ENCODE results near the gene TBC1D12.
"Not testable (repeated sequence)": the region's sequence is repeated elsewhere in the genome, so short reads cannot be mapped to it uniquely, and the experiment has no call there.

TBC1D12 gene
- 0.75 reads per million for total RNA-seq

- DNase-seq = no peak
Measured at GRCh38 chr10:94402204-94402842, at the start of gene TBC1D12. Gene TBC1D12 (plus strand): TSS chr10:94402541. CDS start chr10:94402614, 73 bp downstream.

- no peak for DNase-seq
Measured at GRCh38 chr10:94353336-94353735, 49.0 kb upstream of the TBC1D12 start.

DNA sequence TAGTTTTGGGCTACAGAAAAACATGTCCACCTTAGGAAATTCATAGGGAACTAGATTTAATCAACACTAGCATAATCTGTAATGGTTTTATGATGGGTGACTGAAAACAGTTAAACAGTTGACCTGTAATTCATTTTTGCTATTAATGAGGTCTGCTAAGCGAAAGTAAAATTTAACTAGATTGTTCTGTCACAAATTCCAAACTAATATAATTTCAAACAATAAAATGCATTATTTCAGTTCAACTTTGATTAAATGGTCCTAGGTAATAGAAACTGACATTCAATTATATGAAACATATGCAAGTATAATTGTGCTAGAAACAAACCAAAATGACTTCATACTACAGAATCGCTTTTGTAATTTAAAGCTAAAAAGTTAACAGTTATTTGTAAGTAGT, 46.5 kb upstream of the TBC1D12 start:
- no peak for DNase-seq

GRCh38 chr10:94357193-94357592, 45.1 kb upstream of the TBC1D12 start:
- no peak for DNase-seq

DNA sequence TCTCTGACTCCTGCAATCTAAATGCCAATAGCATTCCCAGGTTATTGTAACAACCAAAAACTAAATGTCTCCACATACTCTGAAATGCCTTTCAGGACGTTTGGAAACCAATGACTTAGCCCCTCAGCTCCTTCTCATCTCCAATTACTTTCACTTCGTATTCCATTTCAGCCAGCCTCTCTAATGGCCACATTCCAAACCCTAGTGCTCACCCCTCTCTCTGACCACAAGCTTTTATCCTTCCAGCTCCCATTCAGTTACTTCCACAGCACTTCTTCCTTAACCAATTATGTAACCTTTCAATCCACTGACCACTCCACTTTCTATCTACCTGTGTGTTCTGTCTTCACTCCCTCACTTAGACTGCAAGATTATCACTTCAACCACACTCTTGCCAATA, 43.9 kb upstream of the TBC1D12 start:
- DNase-seq = no peak

- DNase-seq = no peak
Measured at GRCh38 chr10:94361171-94361794, 41.1 kb upstream of the TBC1D12 start.

GRCh38 chr10:94362360-94363250, 39.7 kb upstream of the TBC1D12 start, which contains the start of gene NOC3L:
Gene NOC3L (minus strand): TSS chr10:94362939. CDS start chr10:94362838, 101 bp downstream.
- DNase-seq = peak; percentile 94

DNA sequence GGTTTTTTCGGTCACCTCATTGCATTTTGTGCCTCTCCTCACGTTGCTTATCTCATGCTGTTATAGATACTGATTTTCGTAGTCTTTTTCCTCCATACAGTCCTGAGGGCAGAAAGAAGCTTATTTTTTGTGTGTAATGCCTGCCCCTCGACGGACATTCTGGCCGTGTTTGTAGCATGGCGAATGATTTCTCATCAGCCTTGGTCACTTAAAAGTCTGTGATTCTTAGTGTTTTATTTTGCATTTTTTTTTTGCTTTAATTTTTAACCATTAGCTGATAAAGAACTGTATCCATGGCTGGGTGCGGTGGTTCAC, 39.1 kb upstream of the TBC1D12 start:
- no peak for DNase-seq

DNA sequence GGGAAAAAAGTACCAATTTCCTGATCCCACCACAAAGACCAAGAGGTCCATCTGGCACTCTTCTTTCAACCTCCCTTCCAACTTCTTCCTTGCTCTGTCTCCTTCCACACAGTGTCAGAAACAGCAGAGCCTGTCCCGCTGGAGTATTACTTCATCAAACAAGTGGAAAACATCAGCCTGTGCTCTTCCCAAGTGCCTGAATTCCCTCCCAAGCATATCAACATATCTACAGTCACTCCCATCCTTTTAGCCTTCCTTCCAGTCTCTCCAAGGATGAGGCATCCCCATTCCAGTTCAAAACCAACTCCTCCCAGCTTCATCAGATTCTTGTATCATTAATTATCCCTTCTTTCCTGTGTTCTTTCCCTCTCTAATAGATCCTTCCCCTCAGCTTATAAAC, 37.9 kb upstream of the TBC1D12 start:
- DNase-seq = no peak

DNA sequence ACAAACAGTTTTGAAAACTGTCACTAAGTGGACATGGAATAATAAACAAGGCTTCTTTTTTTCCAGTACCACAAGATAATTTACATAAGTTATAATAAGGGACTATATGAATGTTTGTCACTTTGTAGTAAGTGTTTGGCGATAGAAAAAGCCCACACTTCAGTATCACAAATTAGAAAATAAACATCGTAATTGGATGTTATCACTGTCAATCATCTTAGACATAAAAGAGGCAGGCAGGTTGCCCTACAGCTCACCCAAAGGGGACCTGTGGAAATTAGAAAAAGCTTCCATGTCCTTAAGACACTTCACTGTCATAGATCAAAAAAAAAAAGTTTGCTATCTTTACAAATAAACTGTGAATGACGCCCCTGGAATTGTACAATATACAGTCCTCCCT, 36.0 kb upstream of the TBC1D12 start:
- no peak for DNase-seq

DNA sequence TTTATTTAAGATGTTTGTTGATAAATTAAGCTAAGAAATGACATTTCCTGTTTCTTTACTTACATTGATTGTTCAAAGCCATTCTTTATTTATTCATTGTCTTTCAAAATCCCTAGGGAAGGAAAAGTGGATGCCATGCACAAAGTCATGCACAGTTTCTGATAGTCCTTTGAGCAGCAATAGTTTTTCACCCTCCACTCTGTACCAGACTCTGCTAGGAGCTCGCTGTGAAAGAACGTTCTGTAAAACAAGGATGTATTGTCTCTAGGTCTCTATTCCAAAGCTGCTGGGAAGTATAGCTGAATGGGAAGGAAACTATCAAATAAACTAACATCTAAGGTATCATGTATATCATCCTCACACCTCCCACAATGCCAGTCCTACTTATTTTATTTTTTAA, 31.8 kb upstream of the TBC1D12 start:
- no peak for DNase-seq

DNA sequence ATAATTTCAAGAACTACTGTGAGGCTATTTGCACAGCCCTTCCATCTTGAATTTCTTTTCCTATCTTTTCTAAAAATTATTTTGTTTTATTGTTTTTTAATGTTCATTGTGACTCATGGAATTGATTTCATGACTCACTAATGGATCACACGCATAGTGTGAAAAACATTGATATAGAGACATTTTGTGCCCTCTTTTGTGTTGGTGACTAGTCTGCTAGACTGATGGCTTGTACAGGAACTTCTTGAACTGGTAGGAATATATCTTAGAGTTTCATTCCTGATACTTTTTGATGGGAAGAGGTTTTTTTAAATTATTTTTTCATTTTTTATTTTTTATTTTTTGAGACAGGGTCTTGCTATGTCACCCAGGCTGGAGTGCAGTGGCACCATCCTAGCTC, 27.0 kb upstream of the TBC1D12 start:
- DNase-seq = no peak

- DNase-seq = no peak
Measured at GRCh38 chr10:94376865-94377264, 25.5 kb upstream of the TBC1D12 start.

DNA sequence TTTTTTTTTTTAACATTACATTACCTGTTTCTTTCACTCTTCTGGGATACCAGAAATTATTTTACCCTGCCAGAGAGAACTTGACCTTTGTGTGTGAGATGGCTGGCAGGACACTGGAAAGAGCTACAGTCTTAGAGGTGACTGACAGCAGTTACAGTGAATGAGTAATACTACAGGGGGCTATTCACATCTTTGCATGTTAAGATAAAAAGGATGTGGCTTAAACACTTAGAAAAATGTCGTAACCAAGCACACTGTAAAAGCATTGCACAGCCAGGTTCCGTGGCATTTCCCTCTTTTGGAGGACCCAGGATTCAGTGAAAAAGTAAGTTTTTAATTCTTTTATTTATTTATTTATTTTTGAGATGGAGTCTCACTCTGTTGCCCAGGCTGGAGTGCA, 18.8 kb upstream of the TBC1D12 start:
- no peak for DNase-seq

- not testable (repeated sequence) for DNase-seq
Measured at GRCh38 chr10:94385733-94386132, 16.6 kb upstream of the TBC1D12 start.

DNA sequence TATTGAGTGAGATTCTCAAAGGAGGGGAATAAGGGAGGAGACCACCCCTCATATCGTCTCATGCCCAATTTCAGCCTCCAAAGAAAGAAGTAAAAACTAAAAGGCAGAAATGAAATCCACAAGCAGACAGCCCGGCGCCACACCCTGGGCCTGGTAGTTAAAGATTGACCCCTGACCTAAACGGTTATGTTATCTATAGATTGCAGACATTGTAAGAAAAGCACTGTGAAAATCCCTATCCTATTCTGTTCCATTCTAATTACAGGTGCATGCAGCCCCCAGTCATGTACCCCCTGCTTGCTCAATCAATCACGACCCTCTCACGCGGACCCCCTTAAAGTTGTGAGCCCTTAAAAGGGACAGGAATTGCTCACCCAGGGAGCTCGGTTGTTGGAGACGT, 10.2 kb upstream of the TBC1D12 start:
- not testable (repeated sequence) for DNase-seq

GRCh38 chr10:94397549-94398370, 4.6 kb upstream of the TBC1D12 start:
- DNase-seq = no peak

DNA sequence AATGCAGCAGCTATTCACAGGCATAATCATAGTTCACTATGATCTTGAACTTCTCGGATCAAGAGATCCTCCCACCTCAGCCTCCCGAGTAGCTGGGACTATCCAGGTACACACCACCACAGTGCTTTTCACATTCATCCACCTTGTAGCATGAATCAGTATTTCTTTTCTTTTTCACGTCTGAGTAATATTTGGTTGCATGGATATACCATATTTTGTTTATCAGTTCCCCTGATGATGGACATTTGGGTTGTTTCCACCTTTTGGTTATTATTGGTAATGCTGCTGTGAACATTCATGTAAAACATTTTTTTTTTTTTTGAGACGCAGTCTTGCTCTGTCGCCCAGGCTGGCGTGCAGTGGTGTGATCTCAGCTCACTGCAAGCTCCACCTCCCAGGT, 3.6 kb upstream of the TBC1D12 start:
- DNase-seq = no peak

- DNase-seq = no peak
Measured at GRCh38 chr10:94402843-94403379, 570 bp downstream of the TBC1D12 start.

DNA sequence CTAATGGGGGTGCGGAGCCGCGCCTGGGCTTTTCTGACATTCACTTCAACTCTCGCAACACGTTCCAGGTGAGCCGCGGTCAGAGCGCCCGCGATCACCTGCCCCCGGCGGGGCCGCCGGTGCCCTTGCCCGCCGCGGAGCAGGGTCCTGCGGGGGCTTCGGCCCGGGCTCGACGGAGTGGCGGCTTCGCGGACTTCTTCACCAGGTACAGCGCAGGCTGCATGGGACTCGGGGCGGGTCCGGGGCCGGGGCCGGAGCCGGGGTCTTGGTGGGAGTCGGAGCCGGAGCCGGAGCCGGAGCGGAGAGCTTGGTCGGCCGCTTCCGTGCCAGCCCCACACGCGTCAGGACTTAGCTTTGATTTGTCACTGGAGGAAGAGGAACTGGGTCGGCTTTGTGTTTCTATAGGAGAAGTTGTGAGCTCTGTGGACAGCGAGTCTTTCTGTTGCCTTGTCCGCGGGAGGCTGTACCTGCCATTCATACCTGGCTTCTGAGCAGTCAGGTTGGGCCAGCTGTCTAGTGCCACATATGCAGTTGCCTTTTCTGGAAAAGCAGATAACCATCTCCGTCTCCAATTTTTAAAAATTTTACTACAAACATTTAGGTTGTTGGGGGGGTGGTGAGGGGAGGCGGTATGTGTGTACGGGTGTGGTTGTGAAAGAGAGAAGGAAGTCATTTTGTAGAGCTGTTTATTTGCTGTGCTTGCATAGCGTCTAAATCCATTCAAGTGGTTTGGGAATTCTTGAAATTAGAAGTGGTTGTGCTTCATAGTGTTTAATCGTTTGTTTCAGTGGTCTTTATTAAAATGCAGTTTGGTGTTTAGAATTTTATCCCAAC, 1.3 kb downstream of the TBC1D12 start:
- no peak for DNase-seq

DNA sequence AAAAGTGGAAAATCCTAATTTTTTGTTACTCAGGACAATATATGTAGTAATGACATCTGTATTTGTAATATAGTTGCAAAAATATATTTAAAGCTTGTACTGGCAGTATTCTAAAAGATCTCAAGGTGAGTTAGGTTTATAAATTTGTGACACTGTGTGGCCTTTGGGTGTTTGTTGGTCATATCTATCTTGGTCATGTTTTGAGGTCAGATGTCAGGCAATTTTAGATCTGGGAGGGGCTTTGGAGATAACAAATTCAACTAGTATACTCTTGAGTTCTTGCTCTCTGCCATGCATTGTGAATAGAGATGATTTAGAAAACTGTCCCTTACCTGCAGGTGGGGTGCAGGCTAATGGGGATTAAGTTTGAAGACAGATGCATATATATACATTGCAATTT, 3.1 kb downstream of the TBC1D12 start:
- no peak for DNase-seq

DNA sequence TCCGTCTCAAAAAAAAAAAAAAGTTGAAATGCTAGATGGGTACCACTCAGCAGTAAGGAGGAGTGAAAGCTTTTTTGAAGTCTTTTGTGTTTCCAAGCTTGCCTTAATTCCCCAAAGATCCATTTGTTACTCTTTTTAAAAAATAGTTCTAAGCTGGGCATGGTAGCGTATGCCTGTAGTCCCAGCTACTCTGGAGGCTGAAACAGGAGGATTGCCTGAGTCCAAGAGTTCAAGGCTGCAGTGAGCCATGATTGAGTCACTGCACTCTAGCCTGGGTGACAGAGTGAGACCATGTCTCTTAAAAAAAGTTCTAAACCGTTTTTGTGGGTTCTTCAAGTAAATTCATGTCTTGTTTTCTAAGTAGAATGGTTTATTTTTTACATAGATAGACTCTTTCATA, 5.3 kb downstream of the TBC1D12 start:
- DNase-seq = no peak
